ENCODE results near the gene ZNF423.

ZNF423 gene

DNA sequence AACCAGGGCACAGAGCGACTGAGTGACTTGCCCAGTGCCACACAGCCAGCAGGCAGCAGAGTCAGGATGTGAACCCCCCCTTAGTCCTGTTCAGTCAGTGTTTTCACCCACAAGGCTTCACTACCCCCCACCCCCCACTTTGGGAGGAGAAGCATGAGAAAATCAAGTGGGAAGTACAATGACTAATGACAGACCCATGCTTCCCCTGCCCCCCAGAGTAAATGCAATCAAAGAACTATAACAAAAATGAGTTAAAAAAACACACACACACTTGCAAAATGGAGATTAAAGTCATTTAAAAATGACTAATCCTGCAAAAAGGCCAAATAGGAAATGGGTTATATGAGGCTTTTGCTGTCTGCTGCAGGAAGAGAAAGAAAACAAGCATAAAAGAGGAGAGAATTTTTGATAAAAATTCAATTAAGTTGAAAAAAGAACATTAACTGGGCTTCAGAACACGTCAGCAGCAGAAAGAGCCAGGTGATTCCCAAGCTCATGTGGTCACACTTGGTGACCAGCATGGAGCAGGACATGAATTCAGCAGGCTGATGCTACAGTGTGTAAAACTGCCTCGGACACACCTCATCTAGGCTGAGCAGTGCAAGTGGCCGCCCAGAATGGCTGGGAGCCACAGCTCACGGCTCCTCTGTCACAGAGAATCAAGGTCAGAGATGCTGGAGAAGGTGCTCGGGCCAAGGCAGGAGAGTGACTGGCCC lies 212.3 kb downstream of the ZNF423 start:
- DNase-seq (ENCODE audit: low read depth in 2 of 2): no peak

- DNase-seq (ENCODE audit: low read depth in 2 of 2): no peak
Measured at GRCh38 chr16:49641250-49641649, 214.7 kb downstream of the ZNF423 start.

GRCh38 chr16:49640581-49640980 lies 215.3 kb downstream of the ZNF423 start:
- DNase-seq (ENCODE audit: low read depth in 2 of 2): no peak

- no peak for DNase-seq (ENCODE audit: low read depth in 2 of 2)
Measured at GRCh38 chr16:49639739-49640431, 216.0 kb downstream of the ZNF423 start.

DNA sequence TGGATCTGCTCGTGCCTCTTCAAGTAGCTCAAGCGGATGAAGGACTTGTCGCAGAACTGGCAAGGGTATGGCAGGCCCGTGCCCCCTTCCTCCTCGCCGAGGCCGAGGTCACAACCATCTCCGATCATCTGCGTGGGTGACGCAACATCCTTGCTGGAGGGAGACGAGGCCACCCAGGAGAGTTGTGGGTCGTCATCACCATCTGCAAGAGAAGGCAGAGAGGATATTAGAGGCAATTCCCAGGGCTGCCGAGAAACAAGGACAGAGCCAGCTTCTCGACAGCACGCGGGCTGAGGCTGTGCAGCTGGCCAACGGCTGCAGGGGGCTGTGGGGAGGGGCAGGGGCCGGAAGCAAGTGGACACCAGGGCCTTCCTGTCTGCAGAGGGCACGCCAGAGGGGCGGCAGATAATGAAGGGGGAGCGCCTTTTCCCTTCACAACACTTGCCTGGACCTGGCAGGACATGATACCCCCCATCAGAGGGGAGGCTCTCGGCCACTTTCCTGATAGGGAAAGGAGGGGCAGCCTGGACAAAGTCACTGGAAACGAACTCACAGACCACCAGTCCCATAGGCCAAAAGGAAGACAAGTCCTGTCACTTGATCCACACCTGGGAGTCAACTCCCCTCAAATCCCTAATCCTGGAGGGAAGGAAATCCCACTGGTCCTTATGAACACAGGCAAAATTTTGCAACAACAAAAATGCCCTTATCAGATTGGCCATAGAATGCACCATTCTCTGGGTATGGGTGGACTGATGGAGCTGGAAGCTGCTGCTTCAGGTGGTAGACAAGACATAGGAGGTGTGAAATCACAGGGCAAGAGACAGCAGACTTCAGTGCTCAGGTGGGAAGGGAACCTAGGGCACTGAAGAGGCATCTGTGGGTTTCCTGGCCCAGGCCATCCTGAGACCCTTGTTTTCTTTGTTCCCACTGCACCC lies 217.0 kb downstream of the ZNF423 start:
- no peak for DNase-seq (ENCODE audit: low read depth in 2 of 2)

DNA sequence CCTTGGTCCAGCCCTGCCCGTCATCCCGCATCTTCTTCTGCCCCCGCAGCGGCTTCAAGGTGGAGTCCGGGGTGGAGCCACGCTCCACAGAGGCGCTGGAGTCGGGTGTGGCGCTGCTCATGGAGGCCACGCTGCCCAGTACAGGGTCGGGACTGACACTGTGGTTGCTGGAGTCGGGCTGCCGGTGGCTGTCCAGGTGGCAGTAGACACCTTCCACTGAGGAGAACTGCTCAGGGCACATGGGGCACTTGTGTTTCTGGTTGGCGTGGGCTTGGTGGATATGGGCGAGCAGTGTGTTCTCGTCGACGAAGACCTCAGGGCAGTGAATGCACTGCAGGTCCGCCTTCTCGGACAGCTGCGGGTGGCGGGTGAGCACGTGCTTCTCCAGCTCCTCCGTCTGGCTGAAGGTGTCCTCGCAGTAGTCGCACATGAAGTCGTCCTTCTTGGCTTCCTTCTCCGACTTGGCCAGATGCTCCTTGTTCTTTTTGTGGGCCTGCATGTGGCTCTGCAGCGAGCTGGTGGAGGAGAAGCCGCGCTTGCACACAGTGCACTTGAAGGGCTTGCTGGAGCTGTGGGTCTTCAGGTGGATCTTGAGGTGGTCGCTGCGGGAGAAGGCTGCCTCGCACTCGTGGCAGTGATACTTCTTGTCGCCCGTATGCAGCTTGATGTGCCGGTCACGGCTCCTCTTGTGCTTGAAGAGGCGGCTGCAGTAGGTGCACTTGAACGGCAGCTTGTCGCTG lies 217.8 kb downstream of the ZNF423 start:
- no peak for DNase-seq (ENCODE audit: low read depth in 2 of 2)

DNA sequence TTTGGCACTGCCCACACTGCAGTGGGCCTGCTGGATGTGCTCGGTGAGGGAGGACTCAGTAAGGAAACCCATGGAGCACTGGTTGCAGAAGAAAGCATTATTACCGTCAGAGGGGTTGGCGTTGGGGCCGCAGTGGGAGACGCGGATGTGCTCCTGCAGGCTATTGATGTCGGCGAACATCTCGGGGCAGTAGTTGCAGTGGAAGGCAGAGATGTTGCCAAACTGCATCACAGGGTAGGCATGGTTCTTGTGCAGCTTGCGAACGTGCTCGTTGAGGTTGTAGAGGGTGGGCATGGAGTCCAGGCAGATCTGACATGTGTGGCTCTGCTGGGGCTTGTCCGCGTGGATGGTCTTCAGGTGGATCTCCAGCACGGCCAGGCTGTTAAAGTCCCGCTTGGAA lies 218.4 kb downstream of the ZNF423 start:
- DNase-seq (ENCODE audit: low read depth in 2 of 2): no peak

DNA sequence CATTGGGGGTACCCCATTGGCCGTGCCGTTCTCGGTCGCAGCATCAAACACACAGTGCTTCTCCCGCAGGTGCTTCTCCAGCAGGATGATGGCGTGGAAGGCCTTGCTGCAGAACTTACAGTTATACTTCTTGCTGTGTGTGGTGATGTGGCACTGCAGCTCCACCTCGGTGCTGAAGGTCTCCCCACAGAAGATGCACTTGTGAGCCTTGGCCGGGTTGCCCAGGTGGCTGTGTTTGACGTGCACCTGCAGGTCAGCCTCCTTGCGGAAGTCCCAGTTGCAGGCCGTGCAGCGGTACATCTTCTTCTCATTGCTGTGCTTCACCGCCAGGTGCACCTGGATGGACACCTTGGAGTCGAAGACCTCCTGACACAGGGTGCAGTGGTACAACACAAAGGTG lies 219.3 kb downstream of the ZNF423 start:
- no peak for DNase-seq (ENCODE audit: low read depth in 2 of 2)

DNA sequence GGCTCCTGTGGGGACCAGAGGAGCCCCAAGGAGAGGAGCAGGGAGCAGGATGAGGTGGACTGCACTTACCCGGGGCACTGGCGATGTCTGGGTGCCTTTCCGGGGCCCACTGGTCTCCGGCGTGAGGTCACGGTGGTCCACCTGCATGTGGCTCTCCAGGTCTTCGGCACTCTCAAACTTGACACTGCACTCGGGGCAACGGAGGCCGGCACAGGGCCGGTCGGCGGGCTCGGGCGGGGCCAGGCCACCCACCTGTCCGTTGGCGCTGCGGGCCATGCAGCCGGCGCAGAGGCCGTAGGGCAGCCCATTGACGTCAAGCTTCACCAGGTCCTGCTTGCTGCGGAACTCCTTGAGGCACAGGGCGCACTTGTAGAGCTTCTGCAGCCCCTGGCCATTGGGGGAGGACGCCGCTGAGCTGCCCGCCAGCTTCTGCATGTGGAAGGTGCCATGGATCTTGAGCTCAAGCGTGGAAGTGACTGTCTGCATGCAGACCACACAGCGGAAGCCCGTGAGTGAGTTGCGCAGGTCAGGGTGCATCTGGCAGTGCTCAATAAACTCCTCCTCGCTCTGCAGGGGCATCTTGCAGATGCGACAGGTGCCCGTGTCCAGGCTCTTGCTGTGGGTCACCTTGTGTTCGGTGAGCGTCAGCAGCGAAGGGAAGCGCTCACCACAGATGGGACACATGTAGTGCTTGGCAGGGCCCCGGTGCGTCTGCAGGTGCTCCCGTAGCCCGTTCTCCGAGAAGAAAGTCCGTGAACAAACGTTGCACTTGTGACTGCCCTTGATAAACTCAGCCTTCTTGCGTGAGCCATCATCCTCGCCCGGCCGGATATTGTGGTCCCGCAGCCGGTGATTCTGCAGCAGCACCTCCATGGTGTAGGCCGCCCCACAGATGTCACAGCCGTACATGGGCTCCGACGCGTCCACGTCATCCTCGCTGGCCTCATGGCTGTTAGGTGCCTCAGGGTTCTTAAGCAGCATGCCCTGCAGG lies 220.0 kb downstream of the ZNF423 start:
- DNase-seq (ENCODE audit: low read depth in 2 of 2): no peak

- no peak for DNase-seq (ENCODE audit: low read depth in 2 of 2)
Measured at GRCh38 chr16:49635009-49635350, 220.9 kb downstream of the ZNF423 start.

DNA sequence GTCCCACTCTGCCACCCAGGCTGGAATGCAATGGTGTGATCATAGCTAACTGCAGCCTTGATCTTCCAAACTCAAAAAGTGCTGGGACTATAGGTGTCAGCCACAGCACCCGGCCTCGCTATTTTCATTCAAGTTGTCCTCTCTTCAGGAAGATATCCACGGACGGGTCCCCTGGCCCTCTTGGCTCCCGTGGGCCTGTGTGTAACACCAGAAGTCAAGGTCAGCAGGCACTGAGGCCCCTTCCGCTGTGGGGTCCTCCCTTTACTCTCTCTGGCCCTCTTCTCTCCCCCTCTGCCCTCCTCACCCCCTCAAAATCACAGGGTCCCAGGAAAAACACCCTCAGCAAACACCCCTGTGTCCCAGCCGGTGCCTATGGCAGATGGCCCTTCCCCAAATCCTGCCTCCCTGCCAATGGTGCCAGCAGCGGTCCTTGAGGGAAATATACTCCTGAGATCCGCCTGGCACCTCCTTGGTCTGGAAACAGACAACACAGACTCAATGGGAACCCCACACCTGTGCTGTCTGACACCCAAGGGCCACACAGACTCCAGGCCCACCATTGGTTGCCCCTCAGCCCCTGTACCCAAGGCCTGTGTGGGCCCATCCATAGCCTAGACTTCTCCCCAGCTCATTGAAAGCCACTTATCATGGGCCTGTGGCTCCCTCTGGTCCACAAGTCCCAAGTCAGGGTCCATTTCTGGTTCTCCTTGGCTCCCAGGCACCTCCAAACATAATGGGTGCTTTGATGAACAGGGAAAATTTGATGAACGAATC lies 221.5 kb downstream of the ZNF423 start:
- DNase-seq (ENCODE audit: low read depth in 2 of 2): no peak

DNA sequence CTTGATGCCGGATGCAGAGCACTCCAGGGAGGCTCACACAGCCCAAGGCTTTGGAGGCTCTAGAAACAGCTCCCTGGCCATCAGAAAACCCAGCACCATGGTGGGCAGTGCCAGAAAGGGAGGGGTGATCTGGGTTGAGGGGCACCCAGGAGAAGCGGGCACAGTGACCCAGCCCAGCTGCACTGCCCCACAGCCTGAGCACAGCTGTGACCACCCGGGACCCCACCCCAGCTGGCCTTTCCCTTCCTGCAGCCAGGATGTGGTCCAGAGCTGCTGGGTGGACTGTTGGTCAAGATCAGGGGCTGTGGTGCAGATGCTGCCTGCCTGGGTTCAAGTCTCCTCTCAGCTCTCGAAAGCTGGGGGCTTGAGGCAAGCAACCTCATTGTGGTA lies 223.1 kb downstream of the ZNF423 start:
- DNase-seq (ENCODE audit: low read depth in 2 of 2): no peak

DNA sequence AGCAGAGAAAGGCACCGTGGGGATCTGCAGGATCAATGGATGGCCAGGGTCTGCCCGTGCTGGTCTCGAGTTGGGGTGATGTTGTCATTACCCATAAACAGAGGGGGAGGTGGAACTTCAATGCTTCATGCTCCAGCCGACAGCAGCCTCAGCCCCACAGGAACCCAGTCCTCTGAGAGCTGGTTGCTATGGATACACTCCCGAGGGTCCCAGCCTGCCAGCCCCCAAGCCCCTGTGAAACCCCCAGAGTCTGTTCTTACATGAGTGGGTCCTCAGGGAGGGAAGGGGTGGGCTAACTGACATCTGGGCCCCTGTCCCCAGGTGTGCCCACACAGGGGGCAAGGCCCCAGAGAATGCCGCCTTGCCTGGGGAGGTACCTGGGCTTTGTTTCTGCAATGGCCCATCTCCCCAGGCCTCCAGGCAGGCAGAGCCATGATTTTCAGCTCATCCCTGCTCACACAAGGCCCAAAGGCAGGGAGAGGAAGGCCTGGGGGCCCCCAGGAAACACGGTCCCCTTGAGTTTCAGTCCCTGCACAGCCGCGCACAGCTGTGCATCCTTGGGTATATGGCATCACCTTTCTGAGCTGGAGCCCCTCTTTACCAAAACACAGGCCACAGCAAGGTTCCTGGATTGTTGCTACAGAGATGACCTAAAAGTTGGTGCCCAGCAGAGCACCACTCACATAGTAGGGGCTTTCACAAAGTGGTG lies 223.7 kb downstream of the ZNF423 start:
- DNase-seq (ENCODE audit: low read depth in 2 of 2): no peak

DNA sequence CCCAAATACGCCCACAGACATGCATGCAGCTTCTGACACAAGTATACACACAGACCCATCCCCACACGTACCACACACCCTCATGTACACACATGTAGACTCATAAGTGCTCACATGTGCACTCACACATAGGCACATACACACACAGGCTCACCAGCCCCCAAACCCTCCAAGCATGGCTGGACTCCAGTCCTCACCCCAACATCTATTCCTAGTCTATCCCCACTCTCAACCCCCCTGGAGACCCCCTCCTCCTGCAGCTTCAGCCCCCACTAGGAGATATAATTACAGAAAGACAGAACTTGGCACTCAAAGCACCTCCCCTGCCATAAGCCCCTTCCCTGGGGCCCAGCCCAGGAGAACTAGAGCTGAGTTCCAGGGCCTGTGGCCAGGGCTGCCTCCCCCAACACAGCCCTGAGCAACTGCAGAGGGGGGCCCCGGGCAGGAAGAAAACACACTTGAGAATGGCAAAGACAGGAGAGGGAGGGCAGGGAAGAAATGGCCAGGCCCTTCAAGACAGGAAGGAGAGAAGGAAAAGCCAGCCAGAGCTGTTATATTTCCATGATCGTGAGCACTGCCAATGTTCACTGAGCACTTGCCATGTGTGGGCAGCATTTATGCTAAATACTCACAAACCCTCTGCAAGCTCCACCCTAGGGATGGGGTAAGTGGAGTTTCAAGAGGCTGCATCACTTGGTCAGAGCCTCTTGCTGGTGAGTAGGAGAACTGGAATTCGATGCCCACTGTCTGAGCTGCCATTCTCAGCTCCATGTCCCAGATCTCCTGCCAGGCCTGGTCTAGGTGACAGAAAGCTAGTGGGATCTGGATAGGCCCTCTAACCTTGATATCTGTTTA lies 224.5 kb downstream of the ZNF423 start:
- no peak for DNase-seq (ENCODE audit: low read depth in 2 of 2)

- no peak for DNase-seq (ENCODE audit: low read depth in 2 of 2)
Measured at GRCh38 chr16:49630783-49631182, 225.1 kb downstream of the ZNF423 start.

- no peak for DNase-seq (ENCODE audit: low read depth in 2 of 2)
Measured at GRCh38 chr16:49629851-49630250, 226.1 kb downstream of the ZNF423 start.

- DNase-seq (ENCODE audit: low read depth in 2 of 2): no peak
Measured at GRCh38 chr16:49628148-49628547, 227.8 kb downstream of the ZNF423 start.
